HEK293T (cell line): ENCODE measurements around the gene LSS.

Experiments
- ARNT ChIP-seq: fragments of 450-650 bp; IDR thresholded peaks from 2 replicates; pipeline ENCODE4 v1.6.1; 2017; ENCODE audit warnings: mild to moderate bottlenecking
- BHLHE40 ChIP-seq: fragments of 450-650 bp; IDR thresholded peaks from 2 replicates; pipeline ENCODE4 v1.6.1; 2016; ENCODE audit warnings: mild to moderate bottlenecking, moderate library complexity, borderline replicate concordance
- ELF4 ChIP-seq: fragments of 450-650 bp; IDR thresholded peaks from 2 replicates; pipeline ENCODE4 v1.6.1; 2017; ENCODE audit warnings: antibody characterized with exemption
- FOXK2 ChIP-seq: fragments of 450-650 bp; IDR thresholded peaks from 2 replicates; pipeline ENCODE4 v1.6.1; 2016; ENCODE audit warnings: mild to moderate bottlenecking
- FOXM1 ChIP-seq: fragments of 450-650 bp; IDR thresholded peaks from 2 replicates; pipeline ENCODE4 v1.6.1; 2017; ENCODE audit warnings: mild to moderate bottlenecking, borderline replicate concordance
- LEF1 ChIP-seq: fragments of 450-650 bp; IDR thresholded peaks from 2 replicates; pipeline ENCODE4 v1.6.1; 2017; ENCODE audit warnings: mild to moderate bottlenecking, borderline replicate concordance
- SP1 ChIP-seq: fragments of 450-650 bp; IDR thresholded peaks from 2 replicates; pipeline ENCODE4 v1.6.1; 2017

DNA sequence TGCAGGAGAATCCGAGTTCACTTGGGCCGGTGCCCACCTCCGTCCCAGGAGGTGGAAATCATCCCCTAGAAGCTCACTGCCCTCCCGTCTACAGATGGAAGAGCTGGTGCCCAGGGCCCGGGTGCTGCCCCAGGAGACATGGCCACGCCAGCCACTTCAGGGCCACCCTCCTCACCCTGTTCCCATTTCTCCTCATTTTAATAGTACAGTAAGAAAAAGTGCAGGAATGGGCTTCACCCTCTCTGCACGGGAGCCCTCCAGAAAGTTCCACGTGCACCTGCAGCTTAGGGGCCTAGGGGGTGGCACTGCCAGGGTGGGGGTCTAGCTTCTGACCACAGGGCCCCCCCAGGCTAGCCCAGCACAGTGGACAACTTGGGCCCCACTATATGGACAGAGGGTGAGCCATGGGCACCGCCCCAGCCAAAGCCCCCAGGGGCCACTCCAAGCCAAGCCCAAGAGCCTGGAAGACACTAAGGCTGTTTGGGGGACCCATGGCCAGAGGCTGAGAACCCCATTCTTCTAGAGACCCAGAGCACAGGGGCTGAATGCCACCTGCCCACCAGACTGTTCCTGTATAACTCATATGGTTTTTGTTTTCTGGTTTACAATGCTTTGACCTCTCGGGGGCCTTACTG is 69.8 kb downstream of the LSS start:
- TF ChIP-seq FOXM1 (no peak), ELF4 (no peak), ARNT (no peak), LEF1 (no peak), BHLHE40 (no peak), SP1 (no peak), FOXK2 (no peak)
